ENCODE results near the gene MRTO4. TPM values are rescaled to one million over a fixed set of nuclear protein-coding genes. Genes with fewer than 3 reads are reported as not detected.
A peak's percentile ranks its signal among the peaks of the same experiment; 100 is the strongest.
"Not testable (repeated sequence)": the region's sequence is repeated elsewhere in the genome, so short reads cannot be mapped to it uniquely, and the experiment has no call there.

MRTO4 gene
- total RNA-seq, 2 experiments from 2014 or later: 24.8 to 28.2 TPM

DNA sequence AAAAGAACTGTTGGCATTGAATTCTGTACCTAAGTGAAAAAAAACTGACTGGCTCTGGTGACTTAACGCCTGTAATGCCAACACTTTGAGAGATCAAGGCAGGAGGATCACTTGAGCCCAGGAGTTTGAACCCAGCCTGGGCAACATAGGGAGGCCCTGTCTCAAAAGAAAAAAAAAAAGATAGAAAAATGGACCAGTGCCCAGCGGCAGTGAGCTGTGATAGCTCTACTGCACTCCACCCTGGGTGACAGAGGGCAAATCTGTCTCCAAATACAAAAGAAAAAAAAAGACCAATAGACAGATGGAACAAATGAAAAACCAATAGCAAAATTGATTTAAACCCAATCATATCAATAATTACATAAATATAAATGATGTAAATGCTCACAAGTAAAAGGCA is 37.6 kb downstream of the MRTO4 start:
- Mint-ChIP-seq H3K27ac (no peak overlapping the region), H3K27me3 (peaks cover 20% of the 10 kb centered on the region), H3K36me3 (peaks cover 9% of the 10 kb centered on the region), H3K9me3 (peaks cover 3% of the 10 kb centered on the region), H3K4me3 (peak overlapping the region; percentile 55), H3K4me1 (peaks cover 6% of the 10 kb centered on the region)
- ATAC-seq (ENCODE audit: low read depth) (no peak), DNase-seq (no peak)
- POLR2A ChIA-PET: no interaction called here

DNA sequence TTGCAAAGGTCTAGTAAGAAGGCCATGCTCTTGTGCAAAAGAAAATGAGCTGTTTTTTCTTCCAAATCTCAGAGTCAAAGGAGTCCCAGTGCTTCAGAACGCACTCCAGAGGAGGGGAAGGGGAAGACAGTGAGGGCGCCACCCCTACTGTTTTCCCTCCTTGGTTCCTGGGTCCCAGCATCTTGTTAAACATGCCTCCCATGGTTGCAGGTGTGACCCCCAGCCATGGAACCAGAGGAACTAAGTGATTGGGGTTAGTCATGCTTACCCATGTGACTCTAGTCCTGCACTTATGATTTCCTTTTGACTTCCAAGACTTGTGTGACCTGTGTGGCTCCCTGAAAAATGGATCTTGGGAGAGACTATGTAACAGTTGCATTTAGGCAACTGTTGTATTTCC is 43.0 kb downstream of the MRTO4 start:
- Mint-ChIP-seq H3K27me3 (peaks cover 5% of the 10 kb centered on the region), H3K4me1 (no peaks in the 10 kb centered on the region), H3K27ac (no peak overlapping the region), H3K36me3 (peaks cover 8% of the 10 kb centered on the region), H3K9me3 (peaks cover 18% of the 10 kb centered on the region), H3K4me3 (no peak overlapping the region)
- ATAC-seq (ENCODE audit: low read depth) (no peak), DNase-seq (no peak)
- POLR2A ChIA-PET: no interaction called here

DNA sequence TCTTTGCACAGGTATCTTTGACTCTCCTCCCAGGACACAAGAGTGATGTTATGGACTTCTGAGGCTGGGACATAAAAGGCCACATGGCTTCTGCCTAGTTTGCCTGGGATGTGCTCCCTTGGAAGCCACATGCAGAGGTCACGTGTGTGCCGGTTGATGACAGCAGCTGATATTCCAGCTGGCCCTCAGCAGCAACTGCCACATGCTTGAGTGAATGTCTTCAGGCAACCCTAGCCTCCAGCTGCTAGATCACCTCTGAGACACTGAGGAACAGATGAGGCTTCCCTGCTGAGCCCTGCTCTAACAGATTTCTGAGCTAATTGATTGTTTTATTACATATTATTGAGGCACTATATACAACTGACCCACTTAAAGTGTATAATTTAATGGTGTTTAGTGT is 48.6 kb downstream of the MRTO4 start:
- H3K4me1 Mint-ChIP-seq: no peaks in the 10 kb centered on the region
- H3K9me3 Mint-ChIP-seq: peaks cover 7% of the 10 kb centered on the region
- POLR2A ChIA-PET: no interaction called here
- no peak for DNase-seq
- no peak overlapping the region for H3K27ac Mint-ChIP-seq
- H3K36me3 Mint-ChIP-seq: peaks cover 17% of the 10 kb centered on the region
- ATAC-seq (ENCODE audit: low read depth): no peak
- no peaks in the 10 kb centered on the region for H3K27me3 Mint-ChIP-seq
- H3K4me3 Mint-ChIP-seq: no peak overlapping the region

DNA sequence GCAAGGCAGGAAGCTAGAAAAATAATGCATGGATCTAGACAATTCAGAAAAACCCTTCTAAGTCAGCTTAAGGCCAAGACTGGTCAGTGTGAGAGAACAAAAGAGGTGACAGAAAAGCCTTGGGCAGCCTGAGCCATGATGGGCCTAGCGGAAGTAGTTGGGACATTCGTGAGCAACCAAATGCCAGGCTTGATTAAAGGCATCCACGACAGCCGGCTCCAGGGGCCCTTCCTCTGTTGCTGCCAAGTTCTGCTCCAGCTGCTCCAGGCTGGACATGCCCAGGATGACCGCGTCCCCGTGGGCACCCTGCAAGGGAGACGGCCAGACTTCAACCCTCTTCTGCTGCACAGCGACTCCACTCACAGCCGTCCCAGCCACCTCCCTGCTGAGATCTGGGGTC is 52.5 kb downstream of the MRTO4 start:
- DNase-seq; H3K27ac Mint-ChIP-seq; POLR2A ChIA-PET; H3K4me1 Mint-ChIP-seq; ATAC-seq (ENCODE audit: low read depth); H3K9me3 Mint-ChIP-seq; H3K27me3 Mint-ChIP-seq; H3K4me3 Mint-ChIP-seq: not testable (repeated sequence)
- peaks cover 28% of the 10 kb centered on the region for H3K36me3 Mint-ChIP-seq

DNA sequence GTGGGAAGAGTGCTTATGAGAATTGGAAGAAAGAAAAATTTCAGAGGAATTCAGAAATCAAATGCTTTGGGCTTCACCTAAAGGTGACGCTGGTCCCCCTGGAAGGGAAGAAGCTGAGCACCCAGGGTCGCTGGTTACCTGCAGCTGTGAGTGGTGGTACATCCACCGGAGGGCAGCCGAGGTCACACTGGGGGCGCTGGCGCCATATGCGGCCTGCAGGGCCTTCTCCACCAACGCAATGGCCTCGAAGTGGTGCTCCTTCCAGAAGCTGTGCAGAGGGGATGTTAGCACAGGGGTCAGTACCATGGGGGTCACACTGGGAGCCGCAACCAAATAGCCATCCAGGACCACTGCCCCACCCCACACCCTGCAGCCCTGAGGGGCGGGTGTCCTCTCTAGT is 54.3 kb downstream of the MRTO4 start:
- Mint-ChIP-seq H3K4me1 (peaks cover 6% of the 10 kb centered on the region), H3K27ac (no peak overlapping the region), H3K9me3 (no peaks in the 10 kb centered on the region), H3K36me3 (peaks cover 25% of the 10 kb centered on the region), H3K4me3 (no peak overlapping the region), H3K27me3 (no peaks in the 10 kb centered on the region)
- no peak for DNase-seq
- no peak for ATAC-seq (ENCODE audit: low read depth)
- POLR2A ChIA-PET: interaction anchor here (0.6 kb wide), 1 partner anchor 61 kb away, joined by 4 read pairs; no protein-coding TSS in a partner anchor

DNA sequence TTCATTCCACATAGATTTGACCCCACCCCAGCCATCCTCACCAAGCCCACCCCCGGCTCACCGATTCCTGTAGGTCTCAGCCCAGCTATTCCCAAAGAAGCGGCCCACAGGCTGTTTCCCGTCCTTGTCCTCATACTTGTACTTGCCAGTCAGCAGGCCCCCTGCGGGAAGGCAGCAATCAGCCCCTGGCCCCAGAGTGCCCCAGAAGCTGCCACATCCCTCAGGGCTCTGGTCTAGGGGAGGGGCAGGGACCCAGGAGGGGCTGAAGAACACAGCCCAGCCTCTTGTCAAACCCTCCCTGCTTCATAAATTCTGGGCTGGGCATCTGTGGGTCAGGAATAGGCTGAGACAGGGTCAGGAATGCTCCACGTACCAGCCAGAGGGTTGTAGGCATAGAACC is 55.3 kb downstream of the MRTO4 start:
- H3K4me1 Mint-ChIP-seq: peaks cover 12% of the 10 kb centered on the region
- no peaks in the 10 kb centered on the region for H3K9me3 Mint-ChIP-seq
- POLR2A ChIA-PET: no interaction called here
- ATAC-seq (ENCODE audit: low read depth) (no peak), DNase-seq (no peak)
- no peak overlapping the region for H3K27ac Mint-ChIP-seq
- H3K4me3 Mint-ChIP-seq: no peak overlapping the region
- H3K27me3 Mint-ChIP-seq: no peaks in the 10 kb centered on the region
- peaks cover 25% of the 10 kb centered on the region for H3K36me3 Mint-ChIP-seq

DNA sequence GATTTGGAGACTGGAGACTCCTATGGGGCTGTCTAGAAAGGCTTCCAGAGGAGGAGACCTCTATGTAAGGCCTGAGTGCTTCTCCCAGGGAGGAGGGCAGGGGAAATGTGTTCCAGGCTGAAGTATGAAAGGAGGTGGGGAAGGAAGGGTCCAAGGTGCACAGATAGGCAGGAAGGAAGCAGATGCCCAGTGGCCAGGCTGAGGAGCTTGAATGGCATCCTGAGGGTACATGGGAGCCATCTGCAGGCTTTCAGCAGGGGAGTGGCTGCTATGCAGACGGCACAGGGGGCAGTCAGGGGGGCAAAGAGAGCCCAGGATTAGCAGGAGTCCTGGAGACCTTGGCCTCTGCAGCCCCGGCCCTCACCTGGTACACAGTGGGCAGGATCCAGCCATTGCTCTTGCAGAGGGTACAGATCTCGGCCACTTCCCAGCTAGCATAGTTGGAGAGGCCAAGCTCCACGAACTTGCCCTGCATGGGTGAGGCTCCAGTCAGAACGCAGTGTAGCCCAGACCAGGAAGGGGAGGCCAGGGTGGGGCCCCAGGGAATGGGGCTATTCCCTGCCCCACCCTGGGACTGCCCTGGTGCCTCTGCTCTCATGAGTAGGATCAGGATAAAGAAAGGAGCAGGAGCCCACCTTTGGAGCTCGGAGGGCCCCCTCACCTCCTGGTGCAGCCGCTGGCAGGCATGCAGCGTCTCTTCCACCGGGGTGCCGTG is 56.3 kb downstream of the MRTO4 start:
- no peak overlapping the region for H3K27ac Mint-ChIP-seq
- peaks cover 22% of the 10 kb centered on the region for H3K36me3 Mint-ChIP-seq
- H3K9me3 Mint-ChIP-seq: no peaks in the 10 kb centered on the region
- no peaks in the 10 kb centered on the region for H3K27me3 Mint-ChIP-seq
- POLR2A ChIA-PET: no interaction called here
- H3K4me3 Mint-ChIP-seq: no peak overlapping the region
- peaks cover 14% of the 10 kb centered on the region for H3K4me1 Mint-ChIP-seq
- DNase-seq (no peak), ATAC-seq (ENCODE audit: low read depth) (no peak)

DNA sequence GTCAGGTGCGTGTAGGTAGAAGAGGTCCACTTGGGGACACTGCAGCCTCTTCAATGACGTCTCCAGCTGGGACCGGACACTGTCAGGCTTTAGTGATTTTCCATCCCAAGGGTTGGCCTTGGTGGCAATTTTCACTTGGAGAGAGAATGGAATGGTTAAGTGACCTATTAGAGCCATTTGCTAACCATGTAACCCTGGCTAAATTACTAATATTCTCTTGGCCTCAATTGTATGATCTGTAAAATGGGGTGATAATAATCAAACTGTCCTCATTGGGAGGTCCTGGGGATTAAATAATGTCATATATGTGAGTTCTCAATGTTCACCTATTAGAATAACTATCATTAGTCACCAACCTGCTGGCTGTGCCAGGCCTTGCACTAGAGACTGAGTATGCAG is 56.9 kb downstream of the MRTO4 start:
- H3K4me1 Mint-ChIP-seq: peaks cover 19% of the 10 kb centered on the region
- no peak overlapping the region for H3K4me3 Mint-ChIP-seq
- ATAC-seq (ENCODE audit: low read depth) (no peak), DNase-seq (no peak)
- H3K27me3 Mint-ChIP-seq: no peaks in the 10 kb centered on the region
- H3K9me3 Mint-ChIP-seq: no peaks in the 10 kb centered on the region
- H3K36me3 Mint-ChIP-seq: peaks cover 19% of the 10 kb centered on the region
- POLR2A ChIA-PET: no interaction called here
- no peak overlapping the region for H3K27ac Mint-ChIP-seq

DNA sequence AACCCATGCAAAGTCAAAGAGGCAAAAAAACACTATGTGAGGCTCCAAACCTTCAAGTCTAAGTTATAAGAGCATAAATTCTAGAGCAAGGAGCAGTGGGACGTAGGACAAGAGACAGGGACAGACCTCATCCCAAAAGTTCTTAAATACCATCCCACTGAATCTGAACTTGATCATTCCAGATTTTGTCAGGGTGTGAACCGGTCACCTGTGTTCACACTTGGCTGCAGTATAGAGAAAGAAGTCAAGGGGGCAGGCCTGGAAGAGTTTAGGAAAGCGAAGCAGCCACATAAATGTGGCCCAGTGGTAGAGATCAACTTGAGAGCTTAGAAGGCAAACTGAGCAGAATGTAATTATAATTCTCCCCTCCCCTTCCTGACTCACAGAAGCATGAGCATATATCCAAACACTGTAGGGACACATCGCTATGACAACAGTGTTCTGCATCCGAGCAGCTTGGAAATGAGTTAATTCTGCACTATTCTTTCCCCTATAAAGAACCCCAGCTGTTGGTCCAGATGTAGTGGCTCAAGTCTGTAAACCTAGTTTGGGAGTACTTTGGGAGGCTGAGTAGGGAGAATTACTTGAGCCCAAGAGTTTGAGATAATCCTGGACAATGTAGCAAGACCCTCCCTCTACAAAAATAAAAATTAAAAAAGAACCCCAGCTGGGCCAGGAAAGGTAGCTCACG is 57.7 kb downstream of the MRTO4 start:
- Mint-ChIP-seq H3K9me3 (no peaks in the 10 kb centered on the region), H3K4me3 (no peak overlapping the region), H3K36me3 (peaks cover 14% of the 10 kb centered on the region), H3K4me1 (peaks cover 22% of the 10 kb centered on the region), H3K27me3 (no peaks in the 10 kb centered on the region), H3K27ac (peak overlapping the region; percentile 26)
- ATAC-seq (ENCODE audit: low read depth) (no peak), DNase-seq (no peak)
- POLR2A ChIA-PET: no interaction called here

Other genes starting within 250 kb of the MRTO4 start
- 100 to 1,000 TPM; 139 to 155 TPM for gene UBR4, start 41.5 kb upstream of the MRTO4 start, total RNA-seq
- 10 to 100 TPM; 35.6 to 37.0 TPM for gene EMC1, start 281 bp upstream of the MRTO4 start, total RNA-seq
- 1 to 10 TPM in 1 of 2 experiments, under 1 TPM in 1; 0.83 to 1.0 TPM for gene AKR7A3, start 37.0 kb downstream of the MRTO4 start, total RNA-seq
- 10 to 100 TPM; 48.5 to 49.6 TPM for gene AKR7A2, start 60.3 kb downstream of the MRTO4 start, total RNA-seq
- gene SLC66A1, start 60.5 kb downstream of the MRTO4 start, total RNA-seq: 1 to 10 TPM; 9.2 to 9.6 TPM
- 100 to 1,000 TPM; 395 to 412 TPM for gene CAPZB, start 233.7 kb downstream of the MRTO4 start, total RNA-seq